Measurements from ENCODE around the gene GPC5. TPM values are rescaled to one million over a fixed set of nuclear protein-coding genes. Genes with fewer than 3 reads are reported as not detected.

The GPC5 gene
- total and polyA plus RNA-seq, 2 donors (not counting 3 experiments of a cell fraction or from before 2014, with no cell fraction given): 0.59 to 0.97 TPM

DNA sequence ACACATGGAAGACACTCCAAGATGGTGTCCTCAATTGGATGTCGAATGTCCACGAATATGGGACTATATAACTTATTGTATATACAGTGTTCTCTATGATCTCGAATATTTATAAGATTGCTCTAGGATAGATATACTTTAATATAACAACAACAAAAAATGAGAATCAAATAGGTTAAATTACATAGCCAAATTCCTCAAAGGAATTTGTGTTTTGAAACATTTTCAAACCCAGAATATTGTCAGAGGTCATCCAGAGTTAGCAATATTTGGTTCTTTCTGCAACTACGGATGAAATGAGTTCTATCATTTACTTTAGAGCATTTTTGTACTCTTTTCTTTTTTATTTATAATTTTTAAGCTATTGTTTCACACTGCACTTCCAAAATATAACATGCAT lies 857.8 kb downstream of the GPC5 start:
- dilution Hi-C loops (cut with MboI; ENCODE audit: extremely low pct_ligation_motif_present, low sequenced_read_pairs) (no loop called here), intact Hi-C loops (cut with micrococcal nuclease) (no loop called here)
- DNase-seq (ENCODE audit: low read depth, low spot score) (no peak), FAIRE-seq (no peak)
- H3K4me3 ChIP-seq (replicated peaks in 1 of 3; ENCODE audit: insufficient read depth in 1 of 3, low read depth in 1 of 3, low read length in 3 of 3): no peak overlapping the region
- H3K27me3 ChIP-seq (ENCODE audit: control insufficient read depth in 2 of 2, insufficient read depth in 2 of 2, low read length in 2 of 2): no peaks in the 10 kb centered on the region
- CTCF ChIA-PET: no interaction called here
- peaks cover 3% of the 10 kb centered on the region for H3K9me3 ChIP-seq (replicated peaks; ENCODE audit: control insufficient read depth, insufficient read depth, low read length)
- no peaks in the 10 kb centered on the region for H3K79me2 ChIP-seq (ENCODE audit: control insufficient read depth, insufficient read depth, low read length)
- TF ChIP-seq, protein P1, sequence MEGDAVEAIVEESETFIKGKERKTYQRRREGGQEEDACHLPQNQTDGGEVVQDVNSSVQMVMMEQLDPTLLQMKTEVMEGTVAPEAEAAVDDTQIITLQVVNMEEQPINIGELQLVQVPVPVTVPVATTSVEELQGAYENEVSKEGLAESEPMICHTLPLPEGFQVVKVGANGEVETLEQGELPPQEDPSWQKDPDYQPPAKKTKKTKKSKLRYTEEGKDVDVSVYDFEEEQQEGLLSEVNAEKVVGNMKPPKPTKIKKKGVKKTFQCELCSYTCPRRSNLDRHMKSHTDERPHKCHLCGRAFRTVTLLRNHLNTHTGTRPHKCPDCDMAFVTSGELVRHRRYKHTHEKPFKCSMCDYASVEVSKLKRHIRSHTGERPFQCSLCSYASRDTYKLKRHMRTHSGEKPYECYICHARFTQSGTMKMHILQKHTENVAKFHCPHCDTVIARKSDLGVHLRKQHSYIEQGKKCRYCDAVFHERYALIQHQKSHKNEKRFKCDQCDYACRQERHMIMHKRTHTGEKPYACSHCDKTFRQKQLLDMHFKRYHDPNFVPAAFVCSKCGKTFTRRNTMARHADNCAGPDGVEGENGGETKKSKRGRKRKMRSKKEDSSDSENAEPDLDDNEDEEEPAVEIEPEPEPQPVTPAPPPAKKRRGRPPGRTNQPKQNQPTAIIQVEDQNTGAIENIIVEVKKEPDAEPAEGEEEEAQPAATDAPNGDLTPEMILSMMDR (IDR thresholded peaks at IDR 0.05; ENCODE audit: extremely low read depth in 1 of 2, insufficient read depth in 1 of 2, low read depth in 1 of 2, low read length in 2 of 2): no peak
- TF ChIP-seq POLR2AphosphoS5 (IDR thresholded peaks at IDR 0.05; ENCODE audit: insufficient read depth, low read depth, low read length) (no peak), POLR2A (IDR thresholded peaks at IDR 0.05; ENCODE audit: low read depth, low read length) (no peak), GATA2 (IDR thresholded peaks at IDR 0.05; ENCODE audit: insufficient read depth, insufficient read length, low read depth, low read length) (no peak), MYC (IDR thresholded peaks at IDR 0.05; ENCODE audit: low read depth, low read length) (no peak), FOS (IDR thresholded peaks at IDR 0.05; ENCODE audit: borderline replicate concordance, insufficient read depth, low read length) (no peak), JUN (IDR thresholded peaks at IDR 0.05; ENCODE audit: borderline replicate concordance, insufficient read depth, insufficient read length, low read depth) (no peak), EZH2 (IDR thresholded peaks at IDR 0.05; ENCODE audit: borderline replicate concordance, low read depth, low read length, severe bottlenecking) (no peak)
- TF ChIP-seq, protein P2, sequence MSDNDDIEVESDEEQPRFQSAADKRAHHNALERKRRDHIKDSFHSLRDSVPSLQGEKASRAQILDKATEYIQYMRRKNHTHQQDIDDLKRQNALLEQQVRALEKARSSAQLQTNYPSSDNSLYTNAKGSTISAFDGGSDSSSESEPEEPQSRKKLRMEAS (IDR thresholded peaks at IDR 0.05; ENCODE audit: insufficient read depth, insufficient read length): no peak
- H2AFZ ChIP-seq (ENCODE audit: low read depth, low read length): no peak overlapping the region
- H3K4me2 ChIP-seq (ENCODE audit: insufficient read depth, low read length): no peak overlapping the region
- H3K9ac ChIP-seq (replicated peaks; ENCODE audit: extremely low read depth, insufficient read depth, low read length): no peak overlapping the region
- H3K36me3 ChIP-seq (ENCODE audit: control insufficient read depth in 2 of 2, extremely low read depth in 1 of 2, insufficient read depth in 2 of 2, low read length in 2 of 2): no peaks in the 10 kb centered on the region
- BruUV-seq (replicated peaks): no TSS peak
- no peak overlapping the region for H3K27ac ChIP-seq (ENCODE audit: insufficient read depth, low read depth, low read length)
- no peaks in the 10 kb centered on the region for H4K20me1 ChIP-seq (replicated peaks; ENCODE audit: control insufficient read depth, extremely low read depth, insufficient read depth, low read length)
- POLR2A ChIA-PET: no interaction called here
- H3K9me1 ChIP-seq (replicated peaks; ENCODE audit: control insufficient read depth, extremely low read depth, insufficient read depth, low read length): no peaks in the 10 kb centered on the region
- no peaks in the 10 kb centered on the region for H3K4me1 ChIP-seq (ENCODE audit: control insufficient read depth, extremely low read depth, insufficient read depth, low read length)

Measured in endothelial cell of umbilical vein (primary cell).